ENCODE measurements around the gene TNFRSF11A. TPM values are rescaled to one million over a fixed set of nuclear protein-coding genes. Genes with fewer than 3 reads are reported as not detected.
A peak's percentile ranks its signal among the peaks of the same experiment; 100 is the strongest.

Gene TNFRSF11A
- total RNA-seq, 1 donor from 2014 or later = 38.9 TPM

GRCh38 chr18:62325806-62326645, 916 bp downstream of the TNFRSF11A start:
- no peak for DNase-seq (ENCODE audit: low spot score)

DNA sequence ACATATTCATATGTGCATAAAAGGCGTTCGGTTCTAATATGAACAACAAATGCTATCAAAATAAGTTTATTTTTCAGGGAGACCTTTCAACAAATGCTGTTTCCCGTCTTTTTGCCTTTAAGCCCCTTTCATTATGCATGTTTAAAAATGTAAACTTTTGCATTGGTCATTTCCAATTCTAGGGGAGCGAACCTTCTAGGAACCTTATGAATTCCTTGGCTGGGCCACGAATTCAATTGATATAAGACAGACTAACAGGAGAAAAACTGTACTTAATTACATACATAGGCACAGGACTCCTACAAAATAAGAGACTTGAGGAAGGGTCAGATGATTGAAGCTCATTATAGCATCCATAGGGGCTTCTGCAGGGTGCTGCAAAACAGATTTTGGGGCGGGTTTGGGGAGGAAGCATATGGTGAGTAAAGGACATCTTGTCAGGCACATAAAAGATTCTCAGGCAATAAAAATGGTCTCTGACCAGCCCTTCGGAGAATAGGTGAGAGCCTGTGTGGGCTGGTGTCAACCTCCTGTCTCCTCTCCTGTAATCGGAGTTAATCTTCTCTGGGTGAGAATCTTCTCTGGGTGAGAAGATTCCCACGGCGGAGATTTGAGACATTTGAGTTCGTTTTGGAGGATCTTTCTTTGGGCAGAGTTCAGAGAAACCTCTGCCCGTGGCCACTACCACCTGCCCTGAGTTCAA, 1.7 kb downstream of the TNFRSF11A start:
- DNase-seq (ENCODE audit: low spot score) = no peak

- DNase-seq (ENCODE audit: low spot score) = no peak
Observed at GRCh38 chr18:62327977-62328376, 2.9 kb downstream of the TNFRSF11A start.

DNA sequence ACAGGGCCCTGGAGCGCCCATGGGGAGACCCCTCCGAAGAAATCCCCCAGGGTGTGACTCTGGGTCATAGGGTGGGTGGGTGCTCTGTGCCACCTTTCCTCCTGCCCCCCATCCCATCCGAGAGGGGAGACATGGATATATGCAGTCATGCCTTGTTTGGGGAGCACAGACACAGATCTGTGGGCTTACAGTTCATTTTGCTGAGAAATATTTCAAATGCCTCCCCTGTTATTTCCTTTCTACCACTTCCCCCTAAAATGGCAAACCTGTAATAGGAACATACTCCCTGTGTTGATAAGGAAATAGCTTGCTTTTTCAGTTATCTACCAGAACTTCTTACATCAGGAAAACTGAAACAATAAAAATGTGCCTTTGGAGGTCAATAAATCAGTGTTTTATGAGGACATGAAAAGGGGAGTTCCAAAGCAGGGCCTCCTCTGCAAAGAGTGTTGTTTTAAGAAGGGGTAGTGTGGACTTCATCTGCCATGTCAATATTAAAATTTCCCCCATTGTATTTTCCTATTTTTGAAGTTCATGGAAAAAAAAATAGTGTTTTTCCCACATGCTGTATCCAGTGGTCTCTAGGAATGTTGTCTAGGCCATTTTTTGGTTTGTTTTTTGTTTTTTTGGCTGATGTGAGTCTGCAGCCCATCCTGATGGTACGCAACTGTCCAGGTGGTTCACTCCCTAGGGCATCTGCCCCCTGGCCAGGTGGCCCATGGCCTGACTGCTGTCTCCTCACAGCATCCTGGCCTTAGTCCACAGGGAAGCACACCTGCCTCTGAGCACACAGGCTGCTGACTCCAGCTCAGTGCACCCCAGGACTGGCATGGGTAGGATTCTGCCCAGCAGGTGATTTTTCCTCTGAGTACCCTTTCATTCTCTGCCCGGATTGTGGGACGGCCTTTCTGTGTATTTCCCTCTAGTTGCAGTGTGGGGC, 3.7 kb downstream of the TNFRSF11A start:
- no peak for DNase-seq (ENCODE audit: low spot score)

- peak; percentile 66 for DNase-seq (ENCODE audit: low spot score)
Observed at GRCh38 chr18:62329691-62330454, 4.8 kb downstream of the TNFRSF11A start.

DNA sequence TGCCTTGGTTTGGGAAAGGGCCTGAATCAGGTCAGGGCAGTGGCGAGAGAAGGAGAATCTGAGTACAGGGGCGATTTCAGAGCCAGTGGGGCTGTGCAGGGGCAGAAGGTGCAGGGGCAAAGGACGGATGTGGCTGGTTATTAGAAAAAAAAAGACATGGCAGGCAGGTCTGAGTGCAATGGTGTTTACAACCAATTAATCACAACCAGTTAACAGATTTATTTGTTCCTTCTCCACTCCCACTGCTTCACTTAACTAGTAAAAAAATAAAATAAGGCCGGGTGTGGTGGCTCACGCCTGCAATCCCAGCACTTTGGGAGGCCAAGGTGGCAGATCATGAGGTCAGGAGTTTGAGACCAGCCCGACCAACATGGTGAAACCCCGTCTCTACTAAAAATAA, 5.5 kb downstream of the TNFRSF11A start:
- DNase-seq (ENCODE audit: low spot score) = no peak

- DNase-seq (ENCODE audit: low spot score) = peak; percentile 63
Observed at GRCh38 chr18:62331581-62332356, 6.7 kb downstream of the TNFRSF11A start.

DNA sequence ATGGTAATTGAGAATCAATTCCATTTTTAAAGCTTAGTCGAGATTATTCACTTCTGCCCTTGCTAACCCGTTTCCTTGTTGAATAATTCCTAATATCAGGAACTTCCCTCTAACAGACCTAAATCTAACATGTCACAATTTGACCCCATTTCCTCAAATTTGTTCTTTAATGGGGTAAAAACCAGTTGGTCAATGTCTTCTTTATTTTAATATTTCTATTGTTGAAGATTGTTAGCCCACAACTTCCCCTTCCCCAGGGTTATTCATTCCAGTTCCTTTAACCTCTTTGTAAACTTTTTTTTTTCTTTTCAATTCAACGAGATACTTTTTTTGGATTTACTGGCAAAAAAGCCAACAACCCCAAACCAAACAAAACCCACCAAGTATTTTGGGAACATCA, 7.3 kb downstream of the TNFRSF11A start:
- DNase-seq (ENCODE audit: low spot score) = no peak

DNA sequence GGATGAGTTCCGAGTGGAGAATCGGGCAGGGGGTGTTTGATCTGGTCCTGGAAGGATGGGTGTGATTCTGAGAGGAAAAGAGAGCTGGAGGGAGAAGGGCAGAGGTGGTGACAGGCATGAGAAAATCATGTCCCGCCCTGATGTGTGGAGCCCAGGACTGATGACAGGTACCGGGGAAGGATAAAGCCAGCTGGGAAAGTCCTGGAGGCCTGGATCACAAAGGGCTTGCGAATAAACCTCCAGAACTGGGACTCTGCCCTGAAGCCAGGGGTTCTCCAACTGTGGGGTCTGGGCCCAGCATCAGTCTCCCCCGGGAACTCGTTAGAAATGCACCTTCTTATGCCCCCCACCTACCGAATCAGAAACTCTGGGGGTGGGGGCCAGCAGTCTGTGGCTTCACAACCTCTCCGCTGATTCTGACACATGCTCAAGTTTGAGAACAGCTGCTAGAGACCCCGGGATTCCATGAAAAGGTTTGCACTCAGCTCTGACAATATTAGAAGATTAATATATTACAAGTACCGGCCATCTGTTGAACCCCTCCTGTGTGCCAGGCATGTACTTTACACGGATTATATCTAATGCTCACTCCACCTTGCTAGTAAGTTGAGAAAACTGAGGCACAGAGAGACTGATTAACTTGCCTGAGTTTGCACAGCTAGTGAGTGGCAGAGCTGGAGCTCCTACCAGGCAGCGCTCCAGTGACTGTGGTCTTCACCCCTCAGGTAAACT, 8.0 kb downstream of the TNFRSF11A start:
- no peak for DNase-seq (ENCODE audit: low spot score)

DNA sequence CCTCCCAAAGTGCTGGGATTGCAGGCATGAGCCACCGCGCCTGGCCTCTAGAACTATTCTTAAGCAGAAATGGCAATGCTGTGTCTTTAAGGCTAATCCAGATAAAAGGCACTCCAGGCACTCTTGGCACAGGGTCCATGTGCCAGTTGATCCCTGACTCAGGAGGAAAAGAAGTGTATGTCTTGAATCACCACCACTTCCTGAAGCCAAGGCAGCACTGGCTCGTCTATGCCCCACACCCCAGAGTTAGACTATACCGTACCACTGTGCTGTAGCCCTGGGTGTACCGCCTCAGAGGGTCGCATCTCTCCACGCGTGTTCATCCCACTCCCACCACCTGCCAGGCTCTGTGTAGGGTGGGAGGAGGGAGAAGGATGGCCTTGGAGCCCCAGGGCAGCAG, 9.0 kb downstream of the TNFRSF11A start:
- DNase-seq (ENCODE audit: low spot score) = peak; percentile 64

DNA sequence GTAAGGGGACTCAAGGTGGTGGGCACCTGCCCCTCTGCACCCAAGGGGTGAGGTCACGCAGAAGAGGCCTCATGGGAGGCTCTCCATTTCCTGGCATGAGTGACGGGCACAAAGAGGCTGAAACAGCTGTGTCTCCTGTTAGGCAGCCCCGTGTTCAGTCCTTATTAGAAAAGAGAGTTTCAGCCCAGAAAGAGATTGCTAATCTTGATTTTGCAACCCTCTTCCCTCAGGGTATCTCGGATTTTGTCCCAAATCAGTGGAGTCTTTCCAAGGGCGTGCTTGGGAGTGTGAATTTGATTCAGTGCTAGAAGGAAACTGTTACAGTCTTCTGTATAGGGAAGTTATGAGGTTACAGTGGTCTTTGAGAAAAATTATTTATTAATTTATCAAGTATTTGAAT, 10.4 kb downstream of the TNFRSF11A start:
- DNase-seq (ENCODE audit: low spot score) = no peak

DNA sequence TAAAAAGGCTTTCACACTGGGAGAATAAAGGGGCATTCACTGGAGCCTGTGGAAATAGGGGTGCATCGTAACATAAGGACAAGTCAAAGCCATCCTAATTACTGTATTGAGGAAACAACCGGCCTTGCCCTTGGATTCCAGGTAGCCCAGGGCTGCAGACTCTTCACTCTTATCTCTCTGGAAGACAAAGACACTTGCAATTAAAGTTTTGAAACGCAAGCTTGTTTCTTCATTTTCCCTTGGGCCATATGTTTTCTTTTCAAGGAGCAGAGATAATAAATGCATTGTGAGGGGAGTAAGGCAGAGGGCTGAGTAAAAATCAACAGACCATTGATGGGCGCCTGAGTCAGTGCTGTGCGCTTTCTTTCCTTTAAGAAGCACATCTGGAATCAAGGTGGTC, 11.5 kb downstream of the TNFRSF11A start:
- no peak for DNase-seq (ENCODE audit: low spot score)

DNA sequence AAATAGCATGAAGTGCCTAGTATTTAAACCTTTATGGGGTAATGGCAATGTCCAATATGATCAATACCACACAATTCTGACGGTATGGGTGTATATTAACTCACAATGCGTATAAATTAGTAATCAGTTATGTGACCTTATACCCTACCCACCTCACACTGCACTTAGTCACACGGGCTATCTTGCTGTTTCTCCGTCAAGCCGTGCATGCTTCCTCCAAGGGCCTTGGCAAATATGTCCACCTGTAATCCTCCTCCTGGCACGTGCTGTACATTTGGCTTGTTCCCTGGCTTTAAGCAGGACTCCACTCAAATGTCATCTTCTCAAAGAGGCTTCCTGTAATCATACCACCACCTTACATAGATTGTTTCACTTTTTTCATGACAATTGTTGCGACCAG, 12.2 kb downstream of the TNFRSF11A start:
- no peak for DNase-seq (ENCODE audit: low spot score)

GRCh38 chr18:62338446-62339105, 13.5 kb downstream of the TNFRSF11A start:
- no peak for DNase-seq (ENCODE audit: low spot score)

DNA sequence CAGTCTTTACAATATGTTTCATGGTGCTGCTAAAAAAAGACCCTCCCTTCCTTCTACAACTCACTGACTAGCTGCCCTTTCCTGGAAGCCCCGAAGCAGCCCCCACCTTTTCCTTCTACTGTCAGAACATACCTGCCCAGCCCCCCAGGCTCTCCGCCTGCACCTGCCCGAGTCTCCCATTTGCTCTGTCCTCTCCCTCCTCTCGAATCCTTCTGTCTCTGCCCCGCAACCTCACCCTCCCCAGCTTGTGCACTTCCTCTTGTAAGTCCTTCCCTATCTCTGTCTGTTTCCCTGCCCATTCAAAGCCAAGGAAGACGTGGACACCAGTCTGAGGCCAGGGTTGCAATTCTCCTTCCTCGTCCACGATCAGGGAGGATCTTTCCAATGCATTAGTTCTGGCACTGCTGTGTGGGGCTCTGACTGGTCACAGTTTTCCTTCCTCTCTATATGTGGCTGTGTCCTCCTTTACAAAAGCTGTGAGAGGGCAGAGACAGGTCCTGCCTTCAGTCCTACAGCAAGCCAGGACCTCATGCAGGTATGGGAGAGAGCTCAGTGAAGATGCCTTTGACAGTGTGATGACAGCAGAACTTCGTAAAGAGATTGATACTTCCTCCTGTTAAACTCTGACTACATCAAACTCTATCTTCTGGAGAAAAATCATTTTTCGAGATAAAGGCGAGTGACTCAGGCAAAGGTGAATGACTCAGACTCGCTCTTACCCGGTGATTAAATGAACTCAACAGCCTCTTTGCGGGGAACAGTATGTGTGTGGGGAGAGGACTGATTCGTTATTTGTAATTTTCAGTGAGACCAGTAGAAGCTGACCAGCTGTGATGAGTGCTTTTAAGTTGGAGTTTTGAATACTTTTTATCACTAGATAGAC, 14.2 kb downstream of the TNFRSF11A start:
- DNase-seq (ENCODE audit: low spot score) = no peak

DNA sequence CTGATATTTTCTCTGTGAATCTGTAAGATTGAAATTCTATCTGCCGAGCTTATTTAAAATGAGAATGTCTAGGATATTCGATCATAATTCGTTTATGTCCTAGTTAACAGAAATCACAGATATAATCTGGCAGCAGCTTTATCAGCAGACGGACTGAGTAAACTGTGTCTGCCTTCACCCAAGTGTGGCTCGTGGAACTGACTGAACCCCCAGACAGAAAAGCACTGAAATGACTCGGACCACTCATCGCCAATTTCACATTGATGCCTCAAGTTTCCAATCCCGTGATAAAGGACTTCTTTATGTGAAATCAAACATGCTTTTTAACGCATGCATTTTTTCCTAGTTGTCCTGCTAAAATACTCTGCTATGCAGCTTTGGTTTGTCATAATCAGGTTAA, 15.9 kb downstream of the TNFRSF11A start:
- no peak for DNase-seq (ENCODE audit: low spot score)

- no peak for DNase-seq (ENCODE audit: low spot score)
Observed at GRCh38 chr18:62341473-62341872, 16.4 kb downstream of the TNFRSF11A start.

DNA sequence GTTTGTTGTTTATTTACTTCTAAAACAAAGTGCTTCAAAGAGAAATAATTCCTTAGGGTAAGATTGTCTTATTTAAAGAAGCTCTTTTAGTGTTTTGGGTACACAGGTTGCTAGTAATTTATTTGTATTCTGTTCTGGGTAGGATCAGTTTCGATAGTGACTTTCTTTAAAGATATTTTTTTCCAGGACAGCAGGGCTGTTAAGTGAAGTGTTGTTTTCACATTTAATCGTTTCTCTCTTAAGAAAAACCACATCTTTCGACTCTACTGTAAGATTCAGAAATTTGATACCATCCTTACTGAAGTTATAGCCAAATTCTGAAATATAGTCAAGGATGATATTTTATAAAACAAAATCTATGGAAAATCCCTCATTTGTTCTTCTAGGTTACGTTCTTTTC, 17.8 kb downstream of the TNFRSF11A start:
- DNase-seq (ENCODE audit: low spot score) = no peak
